HuH-7 (cell line): Measurements from ENCODE around the gene ZNF512B.

Source experiments
- DNase-seq: peaks from one replicate; pipeline ENCODE4 v3.0.0; 2011; ENCODE audit warnings: low spot score

ZNF512B gene

GRCh38 chr20:63947638-63948456 lies 21.9 kb downstream of the ZNF512B start:
- DNase-seq, result no peak

- no peak for DNase-seq
These were observed 22.6 kb downstream of the ZNF512B start for GRCh38 chr20:63946986-63947637.

GRCh38 chr20:63945921-63946920 lies 23.5 kb downstream of the ZNF512B start:
- DNase-seq, result no peak

GRCh38 chr20:63945031-63945658 lies 24.6 kb downstream of the ZNF512B start:
- DNase-seq, result no peak

- DNase-seq, result no peak
These were observed 25.4 kb downstream of the ZNF512B start for GRCh38 chr20:63944078-63944941.

- DNase-seq, result no peak
These were observed 26.0 kb downstream of the ZNF512B start for GRCh38 chr20:63943808-63944077.

GRCh38 chr20:63942969-63943807 lies 26.5 kb downstream of the ZNF512B start:
- DNase-seq, result no peak

GRCh38 chr20:63942250-63942951 lies 27.3 kb downstream of the ZNF512B start:
- no peak for DNase-seq

GRCh38 chr20:63941282-63942081 lies 28.2 kb downstream of the ZNF512B start:
- no peak for DNase-seq

- DNase-seq, result no peak
These were observed 29.1 kb downstream of the ZNF512B start for GRCh38 chr20:63940472-63941266.

GRCh38 chr20:63940071-63940471 lies 29.7 kb downstream of the ZNF512B start:
- no peak for DNase-seq

- no peak for DNase-seq
These were observed 30.4 kb downstream of the ZNF512B start for GRCh38 chr20:63939061-63939935.

- no peak for DNase-seq
These were observed 32.1 kb downstream of the ZNF512B start for GRCh38 chr20:63937596-63937995.

GRCh38 chr20:63935447-63935846 lies 34.3 kb downstream of the ZNF512B start:
- no peak for DNase-seq

- DNase-seq, result no peak
These were observed 35.3 kb downstream of the ZNF512B start for GRCh38 chr20:63934271-63935068.

- no peak for DNase-seq
These were observed 36.1 kb downstream of the ZNF512B start for GRCh38 chr20:63933646-63934045.
